A549 treated with GW870086 at 1 μM for 4 hours (cell line): ENCODE measurements around the gene C2CD4A. TPM values are rescaled to one million over a fixed set of nuclear protein-coding genes. Genes with fewer than 3 reads are reported as not detected.

Experiments
- total RNA-seq: library from RNA; stranded (reverse); fragments of 200-300 nt; extraction: Qiagen RNA extraction; gene quantifications from 5 replicates; pipeline ENCODE4 v1.2.3, GENCODE V29; 2022; ENCODE audit warnings: low read depth

Gene C2CD4A, protein sequence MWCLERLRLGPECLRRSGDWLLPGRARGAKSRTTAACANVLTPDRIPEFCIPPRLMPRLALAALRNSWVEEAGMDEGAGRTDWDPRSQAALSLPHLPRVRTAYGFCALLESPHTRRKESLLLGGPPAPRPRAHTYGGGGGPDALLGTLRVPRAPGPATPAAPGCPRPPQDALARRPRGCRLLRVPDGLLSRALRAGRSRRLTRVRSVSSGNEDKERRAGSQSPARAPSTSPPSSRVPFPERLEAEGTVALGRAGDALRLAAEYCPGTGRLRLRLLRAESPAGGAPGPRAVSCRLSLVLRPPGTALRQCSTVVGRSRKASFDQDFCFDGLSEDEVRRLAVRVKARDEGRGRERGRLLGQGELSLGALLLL
- total RNA-seq: 0.07 to 0.40 TPM (median 0.19 TPM) in 5 replicates

DNA sequence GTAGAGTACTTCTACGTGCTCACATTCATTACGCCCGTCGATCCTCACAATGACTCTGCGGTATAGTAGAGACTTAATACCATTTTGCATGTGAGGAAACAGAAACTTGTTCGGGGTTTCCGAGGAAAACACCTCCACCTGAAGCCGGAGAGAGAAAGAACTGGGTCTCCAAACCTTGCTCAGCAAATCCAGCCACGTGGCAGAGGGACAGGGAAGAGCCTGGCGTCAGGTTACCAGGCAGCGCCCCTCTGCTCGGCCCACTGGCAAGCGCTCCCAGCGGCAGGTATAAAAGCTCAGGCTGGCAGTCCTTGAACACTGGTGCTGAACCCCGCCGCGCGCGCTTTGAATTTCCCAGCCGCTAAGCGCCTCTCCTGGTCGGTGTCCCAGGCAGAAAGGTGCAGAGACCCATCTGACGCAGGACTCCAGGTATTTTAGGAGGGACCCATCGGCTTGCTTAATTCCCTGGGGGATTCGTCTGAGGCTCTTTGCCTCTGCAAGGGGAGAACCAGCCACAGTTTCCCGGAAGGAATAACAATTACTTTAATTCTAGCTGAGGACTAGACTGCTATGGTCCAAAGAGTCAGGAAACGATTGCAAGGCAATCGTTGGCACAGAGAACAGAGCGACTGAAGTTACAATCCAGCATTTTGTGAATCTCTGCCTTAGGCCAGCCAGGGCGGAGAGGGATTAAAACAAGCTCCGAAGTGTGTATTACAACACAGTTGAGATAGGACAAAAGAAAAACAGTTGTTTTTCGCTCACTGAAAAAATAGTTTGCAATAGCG, at the start of gene C2CD4A:
C2CD4A (plus strand) TSS at position 315 of the 785 bp plus-strand sequence. CDS start 637 bp downstream, outside the sequence.

DNA sequence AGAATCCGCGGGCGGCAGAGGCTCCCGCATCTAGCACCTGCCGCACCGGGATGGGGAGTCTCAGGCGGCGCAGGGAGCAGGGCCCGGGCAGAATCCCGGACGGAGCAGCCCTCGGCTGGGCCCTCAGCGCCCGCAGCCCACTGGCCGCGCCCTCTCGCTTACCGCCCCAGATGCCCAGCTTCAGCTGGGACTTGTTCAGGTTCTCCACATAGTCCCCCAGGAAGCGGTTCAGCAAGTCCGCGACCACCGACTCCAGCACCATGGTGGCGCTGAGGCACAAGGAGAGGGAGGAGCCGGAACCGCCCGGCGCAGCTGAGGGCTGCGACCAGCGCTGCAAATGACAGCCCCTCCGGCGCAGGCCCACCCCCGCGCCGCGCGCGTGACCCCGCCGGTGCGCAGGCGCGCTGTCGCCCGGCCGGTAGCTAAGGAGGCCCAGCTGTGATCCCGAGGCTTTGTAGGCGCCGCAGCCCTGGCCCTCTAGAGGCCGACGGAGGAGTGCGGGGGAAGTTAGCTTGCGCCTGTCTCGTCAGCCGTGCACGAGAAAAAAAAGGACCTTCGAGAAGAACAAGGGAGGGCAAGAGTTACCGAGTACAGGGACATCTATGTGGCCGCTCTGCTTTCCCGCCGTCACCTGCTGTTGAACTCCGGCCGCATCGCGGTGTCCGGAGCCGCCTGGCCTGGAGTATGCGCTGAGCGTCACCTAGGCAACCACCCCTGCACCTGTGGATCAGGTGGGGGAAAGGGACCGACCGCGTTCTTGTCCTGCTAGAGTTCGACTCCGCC, 6.5 kb upstream of the C2CD4A start, which contains the start of gene VPS13C:
VPS13C (minus strand) TSS at position 335 of the 783 bp plus-strand sequence; CDS start at position 262, 73 bp downstream.

Other genes with a start within 250 kb of the C2CD4A start
- 8.0 to 14.1 TPM (median 13.0 TPM) in 5 replicates for gene VPS13C, start 6.5 kb upstream of the C2CD4A start, total RNA-seq
- 0.23 to 0.64 TPM (median 0.37 TPM) in 5 replicates for gene C2CD4B, start 98.3 kb downstream of the C2CD4A start, total RNA-seq